ENCODE results near the gene TOB1.
A peak's percentile ranks its signal among the peaks of the same experiment; 100 is the strongest.
"Not testable (repeated sequence)": the region's sequence is repeated elsewhere in the genome, so short reads cannot be mapped to it uniquely, and the experiment has no call there.

The TOB1 gene

DNA sequence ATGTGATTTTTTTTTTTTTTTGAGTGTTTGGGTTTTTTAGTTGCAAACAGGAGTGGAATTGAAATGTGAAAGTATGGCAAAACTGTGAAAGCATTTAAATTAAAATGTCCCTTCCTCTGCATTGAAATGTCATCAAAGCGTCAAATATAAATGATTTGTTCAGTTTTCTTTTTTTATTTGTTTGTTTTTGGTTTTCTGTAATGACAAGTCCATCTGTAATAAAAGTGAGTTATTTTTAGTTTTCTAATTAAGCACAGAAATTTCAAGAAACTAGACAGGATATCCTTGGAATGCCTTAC, 1.9 kb upstream of the TOB1 start:
- FAIRE-seq: peak; percentile 25

DNA sequence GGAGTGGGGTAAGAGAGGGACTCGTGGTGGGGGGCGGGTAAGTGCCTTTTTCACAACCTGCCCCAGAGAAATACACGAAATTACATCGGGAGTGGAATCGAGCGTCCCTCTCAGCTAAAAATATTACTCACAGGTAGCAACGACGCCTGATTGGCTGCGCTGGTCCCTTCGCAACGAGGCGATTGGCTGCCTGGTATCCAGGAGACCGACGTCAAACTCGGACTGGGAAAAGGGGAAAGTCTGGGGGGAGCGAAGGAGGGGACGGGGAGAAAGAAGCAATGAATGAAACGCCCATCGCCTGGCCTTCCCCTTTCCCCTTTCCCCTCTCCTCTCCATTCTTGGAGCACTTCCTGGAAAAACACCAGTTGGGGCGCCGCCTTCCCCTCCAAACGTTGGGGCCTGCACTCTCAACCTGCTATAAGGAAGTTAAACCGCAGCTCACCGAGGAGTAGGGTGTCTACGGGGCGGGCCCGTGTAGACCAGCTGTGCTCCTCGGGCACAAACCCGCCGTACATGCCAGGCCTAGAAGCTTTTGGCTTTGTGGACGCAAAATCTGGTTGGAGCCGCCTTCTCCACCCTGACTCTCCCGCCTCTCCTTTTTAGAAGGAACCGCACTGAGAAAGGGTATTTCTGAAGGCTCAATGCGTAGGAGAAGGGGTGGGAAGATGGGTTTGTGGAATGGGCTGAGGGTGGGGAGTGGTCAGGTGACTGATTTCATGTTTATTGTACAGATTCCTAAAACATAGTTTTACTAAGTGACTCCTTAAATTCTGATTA, 1.4 kb upstream of the TOB1 start:
- peak; percentile 95 for FAIRE-seq

DNA sequence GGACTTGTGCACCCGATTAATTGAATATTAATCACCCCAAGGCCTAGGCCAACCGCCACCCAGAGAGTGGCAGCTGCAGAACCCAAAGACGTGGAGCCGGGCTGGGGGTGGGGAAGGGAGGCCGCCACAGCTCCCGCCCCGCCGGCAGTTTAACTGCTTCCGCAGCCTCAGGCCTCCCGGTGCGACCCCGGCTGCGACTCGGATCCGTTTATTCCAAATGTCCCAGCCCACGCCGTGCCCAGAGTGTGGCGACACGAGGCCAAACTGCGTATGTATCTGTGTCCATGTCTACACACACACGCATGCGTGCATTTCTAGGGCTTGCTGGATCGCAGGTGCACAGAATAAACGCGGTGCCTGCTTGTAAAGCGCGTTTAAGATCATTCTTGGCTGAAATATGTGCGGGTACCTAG, 802 bp upstream of the TOB1 start:
- no peak for FAIRE-seq

DNA sequence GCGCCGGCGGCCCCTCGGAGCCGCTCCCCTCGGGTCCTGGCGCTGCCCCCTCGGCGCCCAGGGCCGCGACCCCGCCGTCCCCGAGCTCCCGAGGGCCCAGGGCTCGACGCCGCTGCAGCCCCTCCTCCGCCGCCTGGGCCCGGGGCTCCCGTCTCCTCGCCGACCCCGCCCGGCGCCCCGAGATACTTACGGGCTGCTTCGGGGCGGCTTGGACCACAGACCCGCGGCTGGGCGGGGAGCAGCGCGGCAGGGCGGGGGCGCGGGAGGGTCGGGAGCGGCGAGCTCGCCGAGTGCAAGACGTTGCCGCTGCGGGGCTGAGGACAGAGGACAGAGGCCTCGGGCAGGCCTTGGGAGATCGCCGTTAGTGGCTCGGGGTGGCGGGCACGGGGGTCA, 290 bp downstream of the TOB1 start:
- no peak for FAIRE-seq

DNA sequence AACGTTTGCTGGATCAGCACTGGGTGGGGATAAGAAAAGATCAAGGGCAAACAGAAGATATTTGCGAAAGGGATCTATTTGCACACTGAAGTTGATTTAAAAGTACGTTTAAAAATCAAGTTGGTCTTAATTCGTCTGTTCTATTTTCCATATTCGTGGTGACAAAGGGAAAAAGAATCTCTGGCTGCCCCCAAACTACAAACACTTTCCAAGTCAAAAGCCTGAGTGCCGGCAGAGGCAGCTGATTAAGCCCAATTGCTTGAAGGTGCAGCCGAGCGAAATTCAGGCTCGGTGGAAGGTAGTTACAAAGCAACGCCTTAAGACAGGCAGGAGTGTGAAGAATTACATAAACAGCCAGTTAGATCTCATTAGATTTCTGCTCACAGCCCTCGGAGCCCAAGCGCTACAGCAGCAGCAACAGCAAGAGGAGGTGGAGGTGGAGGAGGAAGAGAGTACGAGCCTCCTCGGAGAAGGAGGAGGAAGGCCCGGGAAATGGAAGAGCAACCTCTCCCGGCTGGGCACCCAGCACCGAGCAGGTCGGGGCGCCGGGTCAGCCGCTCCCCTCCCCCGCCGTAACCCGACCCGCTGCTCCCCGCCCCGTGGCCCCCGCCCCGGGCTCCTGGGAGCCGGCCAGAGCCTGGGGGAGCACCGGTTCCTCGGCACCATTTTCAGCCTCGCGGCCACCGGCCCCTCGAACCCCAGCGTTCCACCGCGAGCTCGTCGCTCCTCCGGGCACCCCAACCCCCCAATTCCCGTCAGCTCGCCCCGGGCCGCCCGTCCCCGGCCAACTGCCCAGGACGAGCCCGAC, 890 bp downstream of the TOB1 start:
- no peak for FAIRE-seq

DNA sequence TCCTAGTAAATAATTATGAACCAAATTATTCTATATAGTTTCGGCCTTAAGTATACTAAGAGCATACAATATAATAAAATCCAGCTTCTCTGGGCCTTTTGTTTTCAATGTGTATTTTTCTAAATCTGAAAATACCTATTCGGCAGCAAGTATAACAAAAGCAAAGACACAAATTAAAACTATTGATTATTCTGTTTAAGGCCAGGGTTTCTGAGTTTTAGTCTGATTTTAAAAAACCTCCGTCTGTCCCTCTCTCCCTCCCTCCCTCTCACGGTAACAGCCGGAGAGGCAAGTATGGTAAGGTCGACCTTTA, 1.5 kb downstream of the TOB1 start:
- FAIRE-seq: no peak

DNA sequence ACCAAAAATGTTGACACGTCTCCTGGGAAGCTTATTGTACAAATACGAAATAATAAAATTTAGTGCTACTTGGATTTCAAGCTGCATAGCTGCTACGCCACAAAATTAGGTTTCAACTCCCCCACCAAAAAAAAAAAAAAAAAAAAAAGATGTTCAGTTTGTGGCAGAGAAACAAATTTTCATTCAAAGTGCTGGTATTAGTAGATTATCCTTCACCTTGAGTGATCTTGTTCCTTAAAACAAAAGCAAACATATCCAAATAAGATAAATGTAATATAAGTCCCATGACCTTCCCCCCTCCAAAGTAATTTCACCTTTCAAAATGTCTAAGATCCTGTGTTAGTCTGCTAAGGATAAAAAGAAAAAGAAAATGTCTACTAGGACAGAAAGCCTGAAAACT, 2.2 kb downstream of the TOB1 start:
- FAIRE-seq: no peak

DNA sequence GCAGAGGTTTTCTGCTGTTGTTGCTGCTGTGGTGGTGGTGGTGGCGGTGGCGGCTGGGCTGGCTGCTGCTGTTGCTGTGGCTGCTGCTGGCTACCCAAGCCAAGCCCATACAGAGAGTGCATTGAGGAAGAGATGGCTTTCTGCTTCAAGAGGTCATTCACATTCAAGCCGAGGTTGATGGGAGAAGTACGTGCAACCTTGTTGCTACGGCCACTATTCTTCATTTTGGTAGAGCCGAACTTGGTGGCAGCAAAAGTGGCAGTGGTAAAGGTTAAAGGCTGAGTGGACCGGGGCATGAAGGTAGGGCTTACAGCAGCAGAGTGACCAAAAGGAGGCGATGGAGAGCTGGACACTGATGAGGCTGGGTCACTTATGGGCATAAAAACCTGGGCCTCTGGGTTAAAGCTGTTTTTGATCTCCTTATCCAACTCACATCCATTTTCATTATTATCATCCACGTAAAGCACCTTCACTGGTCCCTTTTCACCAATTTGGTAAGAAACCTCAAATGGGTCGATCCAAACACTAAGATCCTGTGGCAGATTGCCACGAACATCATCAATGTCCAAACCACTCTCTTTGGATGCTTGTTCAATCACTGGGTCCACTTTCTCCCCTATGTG, 2.8 kb downstream of the TOB1 start:
- FAIRE-seq: no peak

DNA sequence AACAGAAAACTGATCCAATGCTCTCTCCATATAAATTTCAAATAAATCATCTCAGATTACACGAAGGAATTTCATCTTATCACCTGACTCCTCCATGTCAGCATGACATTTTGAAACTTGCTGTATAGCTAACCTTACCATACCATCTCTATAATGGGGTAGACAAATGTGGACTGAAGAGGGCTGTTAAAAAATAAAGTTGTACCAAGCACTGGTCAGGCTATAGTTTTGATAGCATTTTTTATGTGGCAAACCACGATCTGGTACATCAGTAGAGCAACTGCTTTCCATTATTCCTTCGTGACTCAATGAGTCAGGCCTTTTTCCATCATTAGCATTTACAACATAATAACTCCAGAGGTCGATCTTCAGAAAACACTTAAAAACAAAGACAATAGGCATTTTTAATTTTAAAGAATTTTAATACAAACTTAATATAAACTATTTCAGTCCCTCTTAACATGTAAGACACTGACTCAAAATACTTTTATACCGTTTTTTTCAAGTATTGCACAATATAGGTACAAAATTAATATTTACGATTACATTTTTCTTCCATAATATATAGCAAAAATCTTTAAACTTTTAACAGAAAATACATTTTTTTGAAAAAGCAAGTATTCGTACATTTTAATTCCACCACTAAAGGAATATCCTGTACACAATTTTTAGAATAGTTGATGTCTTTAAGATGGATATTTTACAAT, 4.2 kb downstream of the TOB1 start:
- no peak for FAIRE-seq

DNA sequence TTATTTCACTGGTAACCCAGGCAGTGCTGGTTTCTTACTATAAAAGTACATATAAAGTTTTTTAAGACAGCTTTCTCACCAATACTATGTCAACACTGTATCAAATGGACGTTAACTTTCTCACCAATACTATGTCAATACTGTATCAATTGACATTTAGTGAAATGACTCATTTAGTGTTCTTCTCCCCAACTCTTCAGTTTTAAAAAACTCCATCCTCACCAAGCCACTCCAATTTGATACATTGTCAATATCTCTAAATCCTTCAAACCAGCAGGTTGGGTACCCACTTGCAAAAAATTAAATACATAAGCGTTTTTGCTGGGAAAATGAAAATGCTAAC, 4.8 kb downstream of the TOB1 start:
- no peak for FAIRE-seq

DNA sequence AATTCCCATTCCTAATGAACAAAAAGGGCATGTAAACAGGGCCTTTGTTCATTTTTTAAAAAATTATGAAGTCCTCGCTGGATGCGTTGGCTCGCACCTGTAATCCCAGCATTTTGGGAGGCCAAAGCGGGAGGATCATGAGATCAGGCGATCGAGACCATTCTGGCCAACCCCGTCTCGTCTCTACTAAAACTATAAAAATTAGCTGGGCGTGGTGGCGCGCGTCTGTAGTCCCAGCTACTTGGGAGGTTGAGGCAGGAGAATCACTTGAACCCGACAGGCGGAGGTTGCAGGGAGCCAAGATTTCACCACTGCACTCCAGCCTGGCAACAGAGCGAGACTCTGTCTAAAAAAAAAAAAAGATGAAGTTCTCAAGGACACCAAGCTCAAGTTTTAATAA, 6.4 kb downstream of the TOB1 start:
- not testable (repeated sequence) for FAIRE-seq

DNA sequence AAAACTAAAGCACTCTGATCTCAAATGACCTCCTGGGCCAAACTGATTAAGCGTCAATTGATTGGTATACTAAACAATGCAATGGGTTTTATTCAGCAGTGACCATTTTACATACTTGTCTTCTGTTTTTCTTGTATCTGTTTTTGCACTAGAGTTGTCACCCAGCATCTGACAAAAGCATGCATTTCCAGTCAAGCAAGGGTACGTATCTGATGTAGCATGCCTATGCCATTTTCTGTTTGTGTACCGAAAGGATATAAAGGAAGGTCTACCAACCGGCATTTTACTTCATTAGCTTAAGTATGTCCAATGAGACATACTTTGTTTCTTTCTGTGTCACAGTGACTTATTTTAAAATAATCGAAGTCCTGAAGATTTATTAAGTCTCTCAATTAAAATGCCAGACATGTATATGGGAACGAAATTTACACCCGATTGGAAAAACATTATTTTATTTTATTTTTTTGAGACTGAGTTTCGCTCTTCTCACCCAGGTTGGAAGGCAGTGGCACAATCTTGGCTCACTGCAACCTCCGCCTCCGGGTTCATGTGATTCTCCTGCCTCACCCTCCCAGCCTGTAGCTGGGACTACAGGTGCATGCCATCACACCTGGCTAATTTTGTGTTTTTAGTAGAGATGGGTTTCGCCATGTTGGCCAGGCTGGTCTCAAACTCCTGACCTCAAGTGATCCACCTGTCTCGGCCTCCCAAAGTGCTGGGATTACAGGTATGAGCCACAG, 7.5 kb downstream of the TOB1 start:
- FAIRE-seq: no peak

DNA sequence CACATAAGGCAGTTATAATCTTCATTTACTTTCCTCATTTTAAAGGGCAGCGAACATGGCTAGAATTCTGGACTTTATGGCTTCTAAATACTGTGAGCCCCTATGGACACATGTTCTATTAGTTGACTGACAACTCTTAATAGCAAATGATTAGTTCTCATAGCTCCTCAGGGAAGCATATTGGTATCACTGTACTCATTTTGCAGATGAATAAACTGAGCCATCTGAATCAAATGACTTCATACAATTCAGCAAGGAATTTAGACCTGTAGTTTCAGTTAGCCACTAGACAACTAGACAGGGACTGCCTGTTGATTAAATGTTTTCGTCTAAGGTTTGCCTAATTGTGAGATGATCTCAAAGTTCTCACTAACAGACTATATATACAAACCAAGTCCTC, 9.7 kb downstream of the TOB1 start:
- FAIRE-seq: no peak

DNA sequence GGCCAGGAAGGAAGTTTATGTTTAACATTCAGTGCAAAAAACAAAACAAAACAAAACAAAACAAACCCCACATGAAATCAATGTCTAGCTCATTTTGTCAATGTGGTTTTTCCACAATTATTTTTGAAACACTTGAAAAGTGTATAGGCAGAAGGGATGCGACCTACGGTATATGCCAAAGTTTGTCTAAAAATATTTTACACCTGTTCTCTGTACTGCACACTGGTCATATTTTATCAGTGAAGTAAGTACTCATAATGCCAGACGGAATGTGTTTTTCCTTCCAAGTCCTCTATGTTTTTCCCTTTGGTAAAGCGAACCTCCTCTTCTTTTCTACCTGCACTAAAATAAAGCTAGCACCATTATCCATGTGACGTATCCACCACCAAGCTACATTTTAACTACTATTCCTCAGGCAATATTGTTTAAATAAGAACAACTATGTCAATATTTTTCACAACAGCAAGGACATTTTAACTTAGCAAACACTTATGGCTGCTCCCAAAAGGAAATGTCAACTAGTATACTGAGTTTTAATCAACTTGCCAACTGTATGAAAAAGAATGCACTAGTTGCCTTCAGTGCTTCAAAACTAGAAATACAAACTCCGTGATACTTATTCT, 10.3 kb downstream of the TOB1 start:
- FAIRE-seq: no peak

DNA sequence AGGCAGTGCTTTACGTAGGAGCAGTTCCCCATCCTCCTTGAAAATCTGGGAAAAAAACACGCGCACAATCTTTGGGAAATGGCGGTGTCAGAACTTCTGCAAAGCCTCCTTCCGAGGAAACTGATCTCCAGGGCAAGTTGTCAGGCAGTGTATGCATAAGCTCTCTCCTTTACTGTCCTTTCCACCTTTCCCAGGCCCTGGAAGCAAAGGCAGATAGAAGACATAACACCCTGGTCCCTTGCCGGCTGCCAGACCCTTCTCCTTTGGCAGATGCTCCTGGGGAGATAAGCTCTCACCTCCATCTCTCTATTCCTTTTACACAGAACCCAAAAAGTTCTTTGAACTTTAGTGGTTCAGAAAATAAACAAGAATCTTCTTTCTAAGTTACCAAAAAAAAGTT, 12.4 kb downstream of the TOB1 start:
- FAIRE-seq: no peak

DNA sequence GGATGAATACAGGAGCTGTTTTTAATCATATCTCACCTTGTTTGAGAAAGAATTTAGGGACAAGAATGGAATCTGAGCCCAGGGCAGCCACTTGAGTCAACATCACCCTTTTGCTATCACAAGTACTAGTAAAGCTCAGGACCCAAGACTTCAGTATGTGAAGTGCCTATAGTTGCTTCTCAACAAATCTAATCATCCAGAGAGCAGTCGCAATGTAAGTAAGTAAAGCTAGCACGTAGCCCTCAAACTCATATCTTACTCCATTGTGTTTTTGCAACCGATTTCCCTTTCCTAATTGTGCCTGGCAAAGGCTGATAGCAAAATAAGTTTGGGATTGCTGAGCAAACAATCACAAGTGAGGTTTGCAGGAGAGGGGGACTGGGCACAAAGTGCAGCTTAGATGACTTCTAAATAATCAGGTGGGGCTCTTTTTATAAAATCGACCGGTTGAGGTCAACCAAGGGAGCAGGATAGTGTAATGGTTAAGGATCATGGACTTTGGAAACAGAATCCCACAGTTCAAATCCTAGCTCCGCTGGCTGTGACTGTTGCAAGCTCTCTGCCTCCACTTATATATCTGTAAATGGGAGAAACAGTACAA, 13.0 kb downstream of the TOB1 start:
- FAIRE-seq: no peak

DNA sequence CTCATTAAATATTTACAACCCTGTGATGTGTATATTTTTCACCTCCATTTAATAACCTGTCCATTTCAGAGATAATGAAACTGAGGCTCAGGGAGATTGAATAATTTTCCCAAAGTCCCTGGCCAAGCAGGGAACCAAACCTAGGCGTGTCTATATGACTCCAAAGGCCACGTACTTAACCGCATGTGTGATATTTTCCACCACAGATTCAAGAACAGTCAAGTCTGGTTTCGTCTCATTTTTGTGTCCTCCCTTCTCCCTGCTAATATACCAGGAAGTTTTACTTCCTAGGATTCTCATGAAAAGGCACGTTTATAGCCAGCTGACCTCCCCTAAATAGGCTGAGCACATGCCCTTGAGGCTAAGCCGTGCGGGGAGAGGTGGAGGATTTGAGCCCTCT, 15.5 kb downstream of the TOB1 start:
- FAIRE-seq: no peak

DNA sequence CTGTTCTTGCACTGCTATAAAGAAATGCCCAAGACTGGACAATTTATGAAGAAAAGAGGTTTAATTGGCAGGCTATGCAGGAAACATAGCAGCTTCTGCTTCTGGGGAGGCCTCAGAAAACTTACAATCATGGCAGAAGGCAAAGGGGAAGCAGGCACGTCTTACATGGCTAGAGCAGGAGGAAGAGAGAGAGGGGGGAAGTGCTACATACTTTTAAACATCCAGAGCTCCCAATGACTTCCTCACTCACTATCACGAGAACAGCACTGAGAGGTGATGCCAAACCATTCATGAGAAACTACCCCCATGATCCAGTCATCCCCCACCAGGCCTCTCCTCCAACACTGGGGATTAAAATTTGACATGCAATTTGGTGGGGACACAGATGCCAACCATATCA, 17.4 kb downstream of the TOB1 start:
- FAIRE-seq: no peak

DNA sequence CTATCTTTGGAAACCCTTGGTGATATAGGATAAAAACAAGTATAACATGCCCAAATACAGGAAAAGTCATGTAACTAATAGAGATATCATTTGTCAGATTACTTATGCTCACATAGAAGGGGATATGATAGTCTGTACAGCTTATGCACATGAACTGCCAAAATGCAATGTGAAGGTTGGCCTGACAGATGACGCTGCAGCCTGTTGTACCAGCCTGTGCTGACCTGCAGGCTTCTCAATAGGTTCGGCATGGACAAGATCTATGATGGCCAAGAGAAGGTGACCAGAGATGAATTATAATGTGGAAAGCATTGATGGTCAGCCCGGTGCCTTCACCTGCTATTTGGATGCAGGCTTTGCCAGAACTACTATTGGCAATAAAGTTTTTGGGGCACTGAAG, 18.1 kb downstream of the TOB1 start:
- no peak for FAIRE-seq

DNA sequence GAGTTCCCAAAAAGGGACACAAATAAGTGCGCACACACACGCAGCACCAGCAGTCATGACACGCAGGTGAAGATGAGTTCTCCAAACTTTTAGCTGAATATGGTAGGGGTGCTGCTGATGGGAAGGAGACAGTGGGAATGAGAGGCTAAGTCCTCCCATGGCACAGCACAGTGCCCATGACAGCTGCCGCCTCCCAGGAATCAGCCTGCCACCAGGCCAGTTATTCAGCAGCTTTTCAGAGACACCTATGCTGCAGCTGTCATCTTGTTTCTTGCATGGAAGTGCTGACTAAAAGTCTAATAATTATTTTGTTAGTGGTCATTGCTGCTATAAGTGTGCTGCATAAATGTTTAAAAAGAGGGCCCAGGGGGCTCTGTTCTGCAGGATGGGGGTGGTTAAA, 18.6 kb downstream of the TOB1 start:
- FAIRE-seq: no peak

DNA sequence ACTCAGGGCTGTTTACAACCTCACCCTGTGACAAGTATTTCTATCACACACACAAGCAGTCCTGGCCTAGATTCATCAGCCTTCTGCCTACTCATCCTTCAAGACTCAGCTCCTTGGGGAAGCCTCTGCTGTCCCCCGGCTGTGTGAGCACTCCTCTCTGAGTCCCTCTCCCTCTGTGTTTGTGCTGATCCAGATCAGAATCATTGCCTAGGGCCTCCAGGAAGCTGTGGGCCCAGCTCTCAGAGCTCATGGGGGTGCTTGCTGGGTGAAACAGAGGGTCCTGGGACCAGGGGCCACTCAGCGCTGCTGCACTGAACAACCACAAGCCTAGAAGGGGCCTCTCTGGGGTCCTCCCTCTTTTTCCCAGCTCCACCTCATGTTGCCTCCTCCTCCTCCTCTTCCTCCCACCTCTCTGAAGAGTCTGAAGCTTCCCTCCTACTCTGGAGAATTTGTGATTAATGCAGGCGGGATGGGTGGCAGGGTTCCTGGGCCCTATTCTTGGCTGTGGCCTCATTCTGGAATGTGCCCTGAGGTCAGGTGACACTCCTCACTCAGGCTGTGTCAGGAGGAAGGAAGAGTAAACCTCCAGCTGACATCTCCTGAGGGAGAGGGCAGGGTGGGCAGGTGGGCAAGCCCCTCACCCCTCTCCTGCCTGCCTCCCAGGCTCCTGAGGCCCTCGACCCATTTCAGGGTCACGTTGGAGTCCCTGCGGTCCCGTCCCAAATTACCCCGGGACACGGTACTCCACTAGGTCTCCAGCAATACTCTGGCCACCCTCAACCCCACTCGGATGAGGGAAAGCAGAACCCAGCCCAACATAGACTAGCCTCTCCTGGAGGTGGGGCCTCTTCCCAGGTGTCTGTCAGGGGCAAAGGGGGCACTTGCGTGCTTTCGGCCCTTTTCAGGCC, 20.7 kb downstream of the TOB1 start:
- FAIRE-seq: no peak
